SK-N-MC (cell line): ENCODE measurements around the gene TMEM132D.

Experiments used
- DNase-seq: peaks from one replicate; pipeline ENCODE4 v3.0.0-alpha.2; 2011; ENCODE audit warnings: low read depth, low spot score
- H3K27ac ChIP-seq: fragments of 200-600 bp; sonication (generic); 2 replicates; pipeline ENCODE4 v1.5.1; 2016; ENCODE audit warnings: mixed run types
- H3K36me3 ChIP-seq: fragments of 200-600 bp; sonication (generic); 2 replicates; pipeline ENCODE4 v1.6.1; 2017; ENCODE audit warnings: antibody characterized with exemption, low read length, mixed read lengths; ENCODE audit not compliant: insufficient read depth
- H3K4me3 ChIP-seq: fragments of 200-600 bp; sonication (generic); 2 replicates; pipeline ENCODE4 v1.5.1; 2016
- H3K9ac ChIP-seq: fragments of 200-600 bp; sonication (generic); 2 replicates; pipeline ENCODE4 v1.8.0; 2017; ENCODE audit warnings: mixed run types, mixed read lengths; ENCODE audit not compliant: insufficient read length
- H3K9me3 ChIP-seq: fragments of 200-600 bp; sonication (generic); 2 replicates; pipeline ENCODE4 v1.6.1; 2017; ENCODE audit warnings: low read depth, mild to moderate bottlenecking, antibody characterized with exemption, low read length, moderate library complexity, mixed read lengths
- EZH2 ChIP-seq: fragments of 200-600 bp; sonication (generic); IDR thresholded peaks from one replicate; pipeline ENCODE4 v1.6.1; 2017; ENCODE audit warnings: antibody characterized with exemption
- FOXP2 ChIP-seq: optimal IDR thresholded peaks from 2 replicates; pipeline ENCODE3; 2011; ENCODE audit warnings: mild to moderate bottlenecking, moderate library complexity; ENCODE audit not compliant: insufficient read depth; ENCODE audit errors: extremely low read length, control extremely low read depth
- POLR2AphosphoS5 ChIP-seq: IDR thresholded peaks from 2 replicates; pipeline ENCODE4 v1.6.1; 2012; ENCODE audit warnings: mild to moderate bottlenecking, low read depth, low read length, borderline replicate concordance

The TMEM132D gene

GRCh38 chr12:129357233-129357632, 546.6 kb downstream of the TMEM132D start:
- H3K4me3 ChIP-seq, result no peak overlapping the region
- no peaks in the 10 kb centered on the region for H3K36me3 ChIP-seq
- DNase-seq, result no peak
- H3K27ac ChIP-seq, result no peak overlapping the region
- no peaks in the 10 kb centered on the region for H3K9me3 ChIP-seq
- H3K9ac ChIP-seq, result no peak overlapping the region
- no peak for TF ChIP-seq FOXP2
- TF ChIP-seq EZH2, result no peak
- no peak for TF ChIP-seq POLR2AphosphoS5

- H3K4me3 ChIP-seq, result no peak overlapping the region
- no peak for DNase-seq
- TF ChIP-seq EZH2, result no peak
- no peak for TF ChIP-seq FOXP2
- no peak for TF ChIP-seq POLR2AphosphoS5
- no peaks in the 10 kb centered on the region for H3K36me3 ChIP-seq
- no peak overlapping the region for H3K9ac ChIP-seq
- H3K27ac ChIP-seq, result no peak overlapping the region
- no peaks in the 10 kb centered on the region for H3K9me3 ChIP-seq
Measured at GRCh38 chr12:129351481-129351880, 552.3 kb downstream of the TMEM132D start.

- DNase-seq, result no peak
- TF ChIP-seq EZH2 (no peak), FOXP2 (no peak), POLR2AphosphoS5 (no peak)
- Histone ChIP-seq H3K36me3 (no peaks in the 10 kb centered on the region), H3K4me3 (no peak overlapping the region), H3K27ac (no peak overlapping the region), H3K9ac (no peak overlapping the region), H3K9me3 (no peaks in the 10 kb centered on the region)
Measured at GRCh38 chr12:129339336-129339735, 564.5 kb downstream of the TMEM132D start.

- no peaks in the 10 kb centered on the region for H3K36me3 ChIP-seq
- no peak overlapping the region for H3K9ac ChIP-seq
- no peak for DNase-seq
- no peaks in the 10 kb centered on the region for H3K9me3 ChIP-seq
- no peak overlapping the region for H3K27ac ChIP-seq
- no peak overlapping the region for H3K4me3 ChIP-seq
- TF ChIP-seq FOXP2 (no peak), POLR2AphosphoS5 (no peak), EZH2 (no peak)
Measured at GRCh38 chr12:129337413-129337812, 566.4 kb downstream of the TMEM132D start.

- H3K36me3 ChIP-seq, result no peaks in the 10 kb centered on the region
- H3K9ac ChIP-seq, result no peak overlapping the region
- TF ChIP-seq FOXP2, result no peak
- TF ChIP-seq POLR2AphosphoS5, result no peak
- no peak for TF ChIP-seq EZH2
- H3K9me3 ChIP-seq, result no peaks in the 10 kb centered on the region
- H3K27ac ChIP-seq, result no peak overlapping the region
- no peak for DNase-seq
- no peak overlapping the region for H3K4me3 ChIP-seq
Measured at GRCh38 chr12:129335773-129336172, 568.1 kb downstream of the TMEM132D start.

- TF ChIP-seq EZH2, result no peak
- no peak for TF ChIP-seq POLR2AphosphoS5
- TF ChIP-seq FOXP2, result no peak
- Histone ChIP-seq H3K9ac (no peak overlapping the region), H3K4me3 (no peak overlapping the region), H3K36me3 (no peaks in the 10 kb centered on the region), H3K27ac (no peak overlapping the region), H3K9me3 (no peaks in the 10 kb centered on the region)
- DNase-seq, result no peak
Measured at GRCh38 chr12:129332286-129332685, 571.5 kb downstream of the TMEM132D start.

- no peaks in the 10 kb centered on the region for H3K36me3 ChIP-seq
- H3K9ac ChIP-seq, result no peak overlapping the region
- no peak overlapping the region for H3K4me3 ChIP-seq
- TF ChIP-seq POLR2AphosphoS5 (no peak), EZH2 (no peak), FOXP2 (no peak)
- no peak for DNase-seq
- no peaks in the 10 kb centered on the region for H3K9me3 ChIP-seq
- no peak overlapping the region for H3K27ac ChIP-seq
Measured at GRCh38 chr12:129331356-129332085, 572.3 kb downstream of the TMEM132D start.

GRCh38 chr12:129328235-129328634, 575.6 kb downstream of the TMEM132D start:
- no peak overlapping the region for H3K4me3 ChIP-seq
- no peaks in the 10 kb centered on the region for H3K36me3 ChIP-seq
- H3K9me3 ChIP-seq, result no peaks in the 10 kb centered on the region
- no peak overlapping the region for H3K9ac ChIP-seq
- no peak overlapping the region for H3K27ac ChIP-seq
- no peak for TF ChIP-seq POLR2AphosphoS5
- no peak for TF ChIP-seq FOXP2
- no peak for TF ChIP-seq EZH2
- no peak for DNase-seq

- H3K9me3 ChIP-seq, result no peaks in the 10 kb centered on the region
- no peaks in the 10 kb centered on the region for H3K36me3 ChIP-seq
- no peak for DNase-seq
- no peak overlapping the region for H3K9ac ChIP-seq
- H3K4me3 ChIP-seq, result no peak overlapping the region
- TF ChIP-seq FOXP2 (no peak), POLR2AphosphoS5 (no peak), EZH2 (no peak)
- no peak overlapping the region for H3K27ac ChIP-seq
Measured at GRCh38 chr12:129325566-129325965, 578.3 kb downstream of the TMEM132D start.
